Endodermal cell (in vitro differentiated cells): ENCODE results near the gene E2F2. TPM values are rescaled to one million over a fixed set of nuclear protein-coding genes. Genes with fewer than 3 reads are reported as not detected.

Source experiments
- DNase-seq: peaks from one replicate; pipeline ENCODE4 v3.0.0-alpha.2; 2017
- H3K27ac ChIP-seq: 2 replicates; pipeline ENCODE4 v1.5.1; 2013; ENCODE audit warnings: mild to moderate bottlenecking, low read depth, low read length, moderate library complexity
- H3K27me3 ChIP-seq: 2 replicates; pipeline ENCODE4 v1.6.1; 2013; ENCODE audit warnings: mild to moderate bottlenecking, low read length, moderate library complexity; ENCODE audit not compliant: insufficient read depth, control insufficient read depth, poor library complexity, severe bottlenecking
- H3K36me3 ChIP-seq: 2 replicates; pipeline ENCODE4 v1.7.0; 2013; ENCODE audit warnings: mild to moderate bottlenecking, low read length, moderate library complexity; ENCODE audit not compliant: control insufficient read depth, insufficient read depth
- H3K4me1 ChIP-seq: one replicate; pipeline ENCODE4 v1.7.0; 2013; ENCODE audit warnings: low read length; ENCODE audit not compliant: control insufficient read depth, insufficient read depth
- H3K4me3 ChIP-seq: 2 replicates; pipeline ENCODE4 v1.5.1; 2013; ENCODE audit warnings: mild to moderate bottlenecking, low read length, moderate library complexity
- H3K9ac ChIP-seq: 2 replicates; pipeline ENCODE4 v1.6.1; 2013; ENCODE audit warnings: mild to moderate bottlenecking, low read length, moderate library complexity; ENCODE audit not compliant: poor library complexity, severe bottlenecking; ENCODE audit errors: extremely low read depth
- H3K9me3 ChIP-seq: 2 replicates; pipeline ENCODE4 v1.6.1; 2013; ENCODE audit warnings: mild to moderate bottlenecking, low read length, moderate library complexity; ENCODE audit not compliant: control insufficient read depth
- H3K27ac Mint-ChIP-seq: 2 replicates; pipeline ENCODE4 v1.8.0; 2020; ENCODE audit warnings: mixed read lengths
- H3K27me3 Mint-ChIP-seq: 2 replicates; pipeline ENCODE4 v1.8.0; 2021; ENCODE audit warnings: mild to moderate bottlenecking, mixed read lengths; ENCODE audit not compliant: insufficient read depth
- H3K36me3 Mint-ChIP-seq: 2 replicates; pipeline ENCODE4 v1.8.0; 2020; ENCODE audit warnings: low read depth, mixed read lengths
- H3K4me1 Mint-ChIP-seq: 2 replicates; pipeline ENCODE4 v1.8.0; 2020; ENCODE audit warnings: mixed read lengths
- H3K4me3 Mint-ChIP-seq: 2 replicates; pipeline ENCODE4 v1.8.0; 2020; ENCODE audit warnings: mild to moderate bottlenecking, moderate library complexity, mixed read lengths
- H3K9me3 Mint-ChIP-seq: 2 replicates; pipeline ENCODE4 v1.8.0; 2020; ENCODE audit warnings: mild to moderate bottlenecking, mixed read lengths
- CTCF ChIP-seq: fragments of 200-600 bp; sonication (generic); conservative IDR thresholded peaks from 2 replicates; pipeline ENCODE4 v1.5.0; 2021; ENCODE audit warnings: antibody characterized with exemption, mild to moderate bottlenecking
- WGBS, 2 experiments: methylation state at CpG; one replicate each; pipeline versions ENCODE4 v1.1.5 to v1.1.7; 2013; ENCODE audit warnings: missing lambda C conversion rate in 2 of 2, mixed read lengths in 1 of 2; ENCODE audit not compliant: insufficient coverage in 1 of 2, insufficient read length in 1 of 2; 5-methylcytosine and 5-hydroxymethylcytosine counted together
- total RNA-seq, 2 donors: library from RNA; stranded (reverse); fragmentation: NEBNext Ultra II Directional in 1 of 2; extraction: Animal tissue kit (Norgen Biotek cat#: 25700) in 1 of 2; gene quantifications; 2 replicates in 1 of 2; 3 replicates in 1 of 2; pipeline ENCODE4 v1.2.1, GENCODE V29; 2021

The E2F2 gene
- total RNA-seq, 2 donors from 2014 or later = 7.3 to 9.8 TPM

DNA sequence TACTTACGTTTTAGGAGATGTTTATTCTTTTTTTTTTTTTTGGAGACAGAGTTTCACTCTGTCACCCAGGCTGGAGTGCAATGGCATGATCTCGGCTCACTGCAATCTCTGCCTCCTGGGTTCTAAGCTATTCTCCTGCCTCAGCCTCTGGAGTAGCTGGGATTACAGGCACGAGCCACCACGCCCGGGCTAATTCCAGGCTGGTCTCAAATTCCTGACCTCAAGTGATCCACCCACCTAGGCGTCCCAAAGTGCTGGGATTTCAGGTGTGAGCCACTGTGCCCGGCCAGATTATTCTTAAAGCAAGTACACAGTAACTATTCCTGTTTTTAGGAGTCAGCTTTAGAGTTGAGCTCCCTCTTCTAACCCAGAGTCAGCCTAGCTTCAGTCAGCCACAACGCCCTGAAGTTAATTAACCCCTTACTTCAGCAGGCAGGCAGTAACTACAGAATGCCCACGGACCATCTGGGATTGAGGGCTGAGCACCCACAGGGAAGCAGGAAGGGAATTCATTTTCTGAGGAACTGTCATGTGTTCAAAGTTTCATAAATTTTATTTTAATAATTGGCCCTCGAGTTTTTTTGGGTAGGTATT, 33.6 kb upstream of the E2F2 start:
- peaks cover 32% of the 10 kb centered on the region for H3K4me1 ChIP-seq
- WGBS, 2 experiments = 67 to 81% methylated on average over 5 to 9 of the region's 10 CpGs
- H3K27ac ChIP-seq = no peak overlapping the region
- H3K9me3 ChIP-seq = no peaks in the 10 kb centered on the region
- H3K9ac ChIP-seq = no peak overlapping the region
- H3K4me3 ChIP-seq = no peak overlapping the region
- DNase-seq = peak; percentile 77
- no peaks in the 10 kb centered on the region for H3K36me3 ChIP-seq
- H3K27me3 Mint-ChIP-seq = no peaks in the 10 kb centered on the region
- no peak overlapping the region for H3K4me3 Mint-ChIP-seq
- TF ChIP-seq CTCF = no peak
- H3K9me3 Mint-ChIP-seq = no peaks in the 10 kb centered on the region
- no peaks in the 10 kb centered on the region for H3K36me3 Mint-ChIP-seq
- peak overlapping the region; percentile 100 for H3K27ac Mint-ChIP-seq
- no peaks in the 10 kb centered on the region for H3K27me3 ChIP-seq
- H3K4me1 Mint-ChIP-seq = peaks cover 68% of the 10 kb centered on the region

DNA sequence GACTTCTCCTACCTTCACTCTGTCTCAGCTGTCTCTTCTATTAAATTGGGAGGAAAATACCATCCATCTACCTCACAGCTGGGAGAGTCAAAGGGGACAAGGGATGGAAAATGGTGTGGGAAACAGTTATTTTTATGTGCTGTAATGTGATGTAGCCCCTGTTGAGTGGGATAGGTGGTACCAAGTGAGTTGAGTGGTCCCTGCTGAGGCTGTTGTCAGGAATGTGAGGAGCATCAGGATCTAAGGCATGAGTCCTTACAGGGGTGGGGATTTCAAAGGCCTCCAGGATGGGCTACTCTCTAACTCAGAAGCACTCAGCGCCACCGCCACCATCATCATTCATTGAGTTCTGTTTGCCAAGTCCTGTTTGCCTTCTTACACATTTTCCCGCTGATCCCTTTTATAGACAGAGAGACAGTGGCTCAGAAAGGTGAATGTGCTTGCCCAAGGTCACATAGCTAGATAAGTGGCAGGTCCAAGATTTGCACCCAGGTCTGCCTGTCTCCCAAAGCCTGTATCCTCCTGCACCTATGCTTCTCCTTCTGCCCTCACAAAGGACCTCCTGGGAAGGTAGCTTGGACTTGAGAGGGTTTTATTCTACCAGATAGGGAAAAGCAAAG, 32.8 kb upstream of the E2F2 start:
- H3K27me3 ChIP-seq = no peaks in the 10 kb centered on the region
- Mint-ChIP-seq H3K4me3 (no peak overlapping the region), H3K27me3 (no peaks in the 10 kb centered on the region), H3K4me1 (peaks cover 62% of the 10 kb centered on the region), H3K9me3 (no peaks in the 10 kb centered on the region), H3K36me3 (no peaks in the 10 kb centered on the region), H3K27ac (peak overlapping the region; percentile 100)
- TF ChIP-seq CTCF = no peak
- no peak overlapping the region for H3K27ac ChIP-seq
- H3K4me1 ChIP-seq = peaks cover 27% of the 10 kb centered on the region
- H3K4me3 ChIP-seq = no peak overlapping the region
- no peak overlapping the region for H3K9ac ChIP-seq
- no peaks in the 10 kb centered on the region for H3K9me3 ChIP-seq
- no peaks in the 10 kb centered on the region for H3K36me3 ChIP-seq
- peak; percentile 74 for DNase-seq
- 89 to 93% methylated on average over 3 of the region's 3 CpGs for WGBS, 2 experiments

- H3K9me3 Mint-ChIP-seq = no peaks in the 10 kb centered on the region
- WGBS, 2 experiments = 89 to 100% methylated on average over 3 to 8 of the region's 9 CpGs
- peak overlapping the region; percentile 100 for H3K27ac Mint-ChIP-seq
- H3K27me3 Mint-ChIP-seq = no peaks in the 10 kb centered on the region
- H3K36me3 Mint-ChIP-seq = peaks cover 8% of the 10 kb centered on the region
- Histone ChIP-seq H3K9me3 (no peaks in the 10 kb centered on the region), H3K4me3 (no peak overlapping the region), H3K27ac (peak overlapping the region; percentile 69), H3K4me1 (peaks cover 24% of the 10 kb centered on the region), H3K9ac (peak overlapping the region; percentile 85), H3K36me3 (no peaks in the 10 kb centered on the region), H3K27me3 (no peaks in the 10 kb centered on the region)
- H3K4me1 Mint-ChIP-seq = peaks cover 57% of the 10 kb centered on the region
- H3K4me3 Mint-ChIP-seq = peak overlapping the region; percentile 38
- DNase-seq = no peak
- TF ChIP-seq CTCF = no peak
Observed at GRCh38 chr1:23563003-23563402, 32.0 kb upstream of the E2F2 start.
